Neural progenitor cell (in vitro differentiated cells): ENCODE measurements around the gene MAPK10.

Source experiments
- EZH2 ChIP-seq: fragments of 200-600 bp; sonication (generic); IDR thresholded peaks from 2 replicates; pipeline ENCODE4 v1.6.1; 2017; ENCODE audit warnings: antibody characterized with exemption, mild to moderate bottlenecking, moderate library complexity
- EZH2phosphoT487 ChIP-seq: fragments of 200-600 bp; sonication (generic); IDR thresholded peaks from 2 replicates; pipeline ENCODE4 v1.6.1; 2017; ENCODE audit warnings: antibody characterized with exemption
- TF ChIP-seq, protein P1 (sequence below): fragments of 200-600 bp; sonication (generic); IDR thresholded peaks from 2 replicates; pipeline ENCODE4 v1.5.1; 2017; ENCODE audit warnings: antibody characterized with exemption, mild to moderate bottlenecking

- TF ChIP-seq, protein P1, sequence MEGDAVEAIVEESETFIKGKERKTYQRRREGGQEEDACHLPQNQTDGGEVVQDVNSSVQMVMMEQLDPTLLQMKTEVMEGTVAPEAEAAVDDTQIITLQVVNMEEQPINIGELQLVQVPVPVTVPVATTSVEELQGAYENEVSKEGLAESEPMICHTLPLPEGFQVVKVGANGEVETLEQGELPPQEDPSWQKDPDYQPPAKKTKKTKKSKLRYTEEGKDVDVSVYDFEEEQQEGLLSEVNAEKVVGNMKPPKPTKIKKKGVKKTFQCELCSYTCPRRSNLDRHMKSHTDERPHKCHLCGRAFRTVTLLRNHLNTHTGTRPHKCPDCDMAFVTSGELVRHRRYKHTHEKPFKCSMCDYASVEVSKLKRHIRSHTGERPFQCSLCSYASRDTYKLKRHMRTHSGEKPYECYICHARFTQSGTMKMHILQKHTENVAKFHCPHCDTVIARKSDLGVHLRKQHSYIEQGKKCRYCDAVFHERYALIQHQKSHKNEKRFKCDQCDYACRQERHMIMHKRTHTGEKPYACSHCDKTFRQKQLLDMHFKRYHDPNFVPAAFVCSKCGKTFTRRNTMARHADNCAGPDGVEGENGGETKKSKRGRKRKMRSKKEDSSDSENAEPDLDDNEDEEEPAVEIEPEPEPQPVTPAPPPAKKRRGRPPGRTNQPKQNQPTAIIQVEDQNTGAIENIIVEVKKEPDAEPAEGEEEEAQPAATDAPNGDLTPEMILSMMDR = no peak
- TF ChIP-seq EZH2phosphoT487 (no peak), EZH2 (no peak)
Measured at GRCh38 chr4:86220121-86220520, 139.7 kb downstream of the MAPK10 start.
